ENCODE results near the gene PDCD1. TPM values are rescaled to one million over a fixed set of nuclear protein-coding genes. Genes with fewer than 3 reads are reported as not detected.

PDCD1 gene
- total RNA-seq, 1 experiment from 2014 or later = not detected

DNA sequence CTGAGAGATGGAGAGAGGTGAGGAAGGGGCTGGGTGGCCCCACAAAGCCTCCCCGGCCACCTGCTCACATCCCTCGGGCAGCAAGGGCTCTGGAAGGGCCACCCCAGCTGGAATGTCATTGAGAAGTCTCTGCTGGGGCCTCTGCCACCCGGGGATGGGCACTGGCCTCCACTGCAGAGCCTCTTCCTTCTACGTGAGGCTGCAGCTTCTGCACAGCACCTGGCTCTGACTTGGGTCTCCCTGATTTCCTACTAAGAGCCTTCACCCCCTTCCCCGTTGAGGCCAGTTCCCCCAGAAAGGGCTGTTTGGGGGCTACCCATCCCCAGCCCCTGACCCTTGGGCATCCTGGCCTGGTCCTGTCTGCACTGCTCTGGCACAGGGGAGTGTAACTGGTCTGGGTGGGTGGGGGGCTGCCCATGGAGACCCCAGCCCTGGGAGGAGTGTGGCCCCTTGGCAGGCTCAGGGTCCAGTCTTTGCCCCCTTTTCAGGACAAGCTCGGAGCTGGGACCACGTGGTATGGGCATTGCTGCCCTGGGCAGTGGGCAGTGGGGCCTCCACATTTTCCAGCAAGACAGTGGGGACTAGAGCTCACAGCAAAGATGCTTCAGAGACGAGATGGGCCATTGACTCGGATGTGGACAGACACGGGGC, 5.6 kb downstream of the PDCD1 start:
- CTCF ChIA-PET = no interaction called here
- Histone ChIP-seq H3K4me3 (ENCODE audit: low read length) (no peak overlapping the region), H3K9me2 (replicated peaks; ENCODE audit: low read length) (no peaks in the 10 kb centered on the region), H3K27ac (ENCODE audit: low read length) (no peak overlapping the region), H3K36me3 (ENCODE audit: low read depth, low read length) (no peaks in the 10 kb centered on the region), H3K4me2 (ENCODE audit: low read length) (no peak overlapping the region), H3K27me3 (ENCODE audit: low read length) (no peaks in the 10 kb centered on the region), H3K9me3 (ENCODE audit: low read length) (no peaks in the 10 kb centered on the region), H3K79me2 (ENCODE audit: low read length) (no peaks in the 10 kb centered on the region), H3F3A (ENCODE audit: low read length, unreplicated experiment) (no peaks in the 10 kb centered on the region), H4K20me1 (ENCODE audit: low read length) (no peaks in the 10 kb centered on the region), H2AFZ (ENCODE audit: low read length) (no peak overlapping the region), H3K9ac (ENCODE audit: low read length) (no peak overlapping the region), H3K4me1 (ENCODE audit: insufficient read depth, low read length) (no peaks in the 10 kb centered on the region; the same call in 1 of the 2 replicates)
- BruUV-seq (replicated peaks) = no TSS peak
- intact Hi-C loops (cut with micrococcal nuclease) = no loop called here
- ATAC-seq (no peak), DNase-seq (no peak)
- TF ChIP-seq, protein P1, sequence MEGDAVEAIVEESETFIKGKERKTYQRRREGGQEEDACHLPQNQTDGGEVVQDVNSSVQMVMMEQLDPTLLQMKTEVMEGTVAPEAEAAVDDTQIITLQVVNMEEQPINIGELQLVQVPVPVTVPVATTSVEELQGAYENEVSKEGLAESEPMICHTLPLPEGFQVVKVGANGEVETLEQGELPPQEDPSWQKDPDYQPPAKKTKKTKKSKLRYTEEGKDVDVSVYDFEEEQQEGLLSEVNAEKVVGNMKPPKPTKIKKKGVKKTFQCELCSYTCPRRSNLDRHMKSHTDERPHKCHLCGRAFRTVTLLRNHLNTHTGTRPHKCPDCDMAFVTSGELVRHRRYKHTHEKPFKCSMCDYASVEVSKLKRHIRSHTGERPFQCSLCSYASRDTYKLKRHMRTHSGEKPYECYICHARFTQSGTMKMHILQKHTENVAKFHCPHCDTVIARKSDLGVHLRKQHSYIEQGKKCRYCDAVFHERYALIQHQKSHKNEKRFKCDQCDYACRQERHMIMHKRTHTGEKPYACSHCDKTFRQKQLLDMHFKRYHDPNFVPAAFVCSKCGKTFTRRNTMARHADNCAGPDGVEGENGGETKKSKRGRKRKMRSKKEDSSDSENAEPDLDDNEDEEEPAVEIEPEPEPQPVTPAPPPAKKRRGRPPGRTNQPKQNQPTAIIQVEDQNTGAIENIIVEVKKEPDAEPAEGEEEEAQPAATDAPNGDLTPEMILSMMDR (conservative IDR thresholded peaks at IDR 0.05; ENCODE audit: low read depth, low read length) = no peak
- no peak for TF ChIP-seq EZH2 (IDR thresholded peaks at IDR 0.05; ENCODE audit: low read length, unreplicated experiment)
- TF ChIP-seq EZH2phosphoT487 (IDR thresholded peaks at IDR 0.05; ENCODE audit: borderline replicate concordance, low read length) = no peak
- POLR2A ChIA-PET (ENCODE audit: unreplicated experiment) = no interaction called here

DNA sequence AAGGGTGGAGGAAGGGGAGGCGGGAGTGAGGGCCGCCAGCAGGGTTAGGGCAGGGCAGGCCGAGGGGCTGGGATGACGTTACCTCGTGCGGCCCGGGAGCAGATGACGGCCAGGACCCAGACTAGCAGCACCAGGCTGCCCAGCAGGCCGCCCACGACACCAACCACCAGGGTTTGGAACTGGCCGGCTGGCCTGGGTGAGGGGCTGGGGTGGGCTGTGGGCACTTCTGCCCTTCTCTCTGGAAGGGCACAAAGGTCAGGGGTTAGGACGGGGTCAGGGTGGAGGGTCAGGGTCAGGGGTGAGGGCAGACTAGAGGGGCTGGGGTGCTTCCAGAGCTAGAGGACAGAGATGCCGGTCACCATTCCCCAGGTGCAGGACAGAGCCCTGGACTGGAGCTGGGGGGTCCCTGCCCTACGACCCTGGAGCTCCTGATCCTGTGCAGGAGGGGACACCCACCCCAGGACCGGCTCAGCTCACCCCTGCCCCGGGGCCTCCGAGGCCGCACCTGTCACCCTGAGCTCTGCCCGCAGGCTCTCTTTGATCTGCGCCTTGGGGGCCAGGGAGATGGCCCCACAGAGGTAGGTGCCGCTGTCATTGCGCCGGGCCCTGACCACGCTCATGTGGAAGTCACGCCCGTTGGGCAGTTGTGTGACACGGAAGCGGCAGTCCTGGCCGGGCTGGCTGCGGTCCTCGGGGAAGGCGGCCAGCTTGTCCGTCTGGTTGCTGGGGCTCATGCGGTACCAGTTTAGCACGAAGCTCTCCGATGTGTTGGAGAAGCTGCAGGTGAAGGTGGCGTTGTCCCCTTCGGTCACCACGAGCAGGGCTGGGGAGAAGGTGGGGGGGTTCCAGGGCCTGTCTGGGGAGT, 6.3 kb downstream of the PDCD1 start:
- H3K27me3 ChIP-seq (ENCODE audit: low read length) = no peaks in the 10 kb centered on the region
- H3K9me3 ChIP-seq (ENCODE audit: low read length) = no peaks in the 10 kb centered on the region
- TF ChIP-seq EZH2phosphoT487 (IDR thresholded peaks at IDR 0.05; ENCODE audit: borderline replicate concordance, low read length) = no peak
- TF ChIP-seq, protein P1 (conservative IDR thresholded peaks at IDR 0.05; ENCODE audit: low read depth, low read length) = no peak
- no peak for TF ChIP-seq EZH2 (IDR thresholded peaks at IDR 0.05; ENCODE audit: low read length, unreplicated experiment)
- ATAC-seq (no peak), DNase-seq (no peak)
- CTCF ChIA-PET = no interaction called here
- H3K4me2 ChIP-seq (ENCODE audit: low read length) = no peak overlapping the region
- no peak overlapping the region for H3K9ac ChIP-seq (ENCODE audit: low read length)
- H2AFZ ChIP-seq (ENCODE audit: low read length) = no peak overlapping the region
- H3K4me3 ChIP-seq (ENCODE audit: low read length) = no peak overlapping the region
- POLR2A ChIA-PET (ENCODE audit: unreplicated experiment) = no interaction called here
- H3K4me1 ChIP-seq (ENCODE audit: insufficient read depth, low read length) = no peaks in the 10 kb centered on the region; the same call in 1 of the 2 replicates
- no peaks in the 10 kb centered on the region for H3F3A ChIP-seq (ENCODE audit: low read length, unreplicated experiment)
- H3K9me2 ChIP-seq (replicated peaks; ENCODE audit: low read length) = no peaks in the 10 kb centered on the region
- no peaks in the 10 kb centered on the region for H3K79me2 ChIP-seq (ENCODE audit: low read length)
- intact Hi-C loops (cut with micrococcal nuclease) = no loop called here
- BruUV-seq (replicated peaks) = no TSS peak
- H3K36me3 ChIP-seq (ENCODE audit: low read depth, low read length) = no peaks in the 10 kb centered on the region
- H3K27ac ChIP-seq (ENCODE audit: low read length) = no peak overlapping the region
- H4K20me1 ChIP-seq (ENCODE audit: low read length) = no peaks in the 10 kb centered on the region

All from PC-3 (cell line).